LNCaP clone FGC (cell line): ENCODE measurements around the gene ATP10D.
"Not testable (repeated sequence)": the region's sequence is repeated elsewhere in the genome, so short reads cannot be mapped to it uniquely, and the experiment has no call there.

ENCODE experiments used
- DNase-seq: peaks from one replicate; pipeline ENCODE4 v3.0.0-alpha.2; 2011; ENCODE audit warnings: low read depth
- H3K4me3 ChIP-seq: 2 replicates; pipeline ENCODE4 v1.5.1; 2011; ENCODE audit warnings: mild to moderate bottlenecking, low read depth, low read length, control low read depth
- CTCF ChIP-seq: IDR thresholded peaks from 2 replicates; pipeline ENCODE4 v1.5.1; 2012; ENCODE audit warnings: mild to moderate bottlenecking; ENCODE audit not compliant: control insufficient read depth, insufficient read depth; ENCODE audit errors: extremely low read depth

The ATP10D gene

GRCh38 chr4:47519239-47519883, 34.3 kb downstream of the ATP10D start:
- DNase-seq = no peak
- H3K4me3 ChIP-seq = no peak overlapping the region
- no peak for TF ChIP-seq CTCF

GRCh38 chr4:47525154-47525819, 40.2 kb downstream of the ATP10D start:
- DNase-seq = no peak
- TF ChIP-seq CTCF = no peak
- H3K4me3 ChIP-seq = no peak overlapping the region

- no peak for DNase-seq
- TF ChIP-seq CTCF = no peak
- H3K4me3 ChIP-seq = no peak overlapping the region
Observed at GRCh38 chr4:47526281-47526680, 41.2 kb downstream of the ATP10D start.

- not testable (repeated sequence) for H3K4me3 ChIP-seq, DNase-seq
Observed at GRCh38 chr4:47528646-47529045, 43.6 kb downstream of the ATP10D start.

GRCh38 chr4:47530801-47531200, 45.7 kb downstream of the ATP10D start:
- DNase-seq = no peak
- H3K4me3 ChIP-seq = no peak overlapping the region
- no peak for TF ChIP-seq CTCF

GRCh38 chr4:47531241-47531953, 46.3 kb downstream of the ATP10D start:
- DNase-seq = no peak
- no peak for TF ChIP-seq CTCF
- no peak overlapping the region for H3K4me3 ChIP-seq

- no peak for DNase-seq
- no peak for TF ChIP-seq CTCF
- H3K4me3 ChIP-seq = no peak overlapping the region
Observed at GRCh38 chr4:47531954-47532321, 46.9 kb downstream of the ATP10D start.
